SU-DHL-6 (cell line): Measurements from ENCODE around the gene SAT1.

Experiments used
- H2AFZ ChIP-seq: fragments of 200-600 bp; sonication (generic); 2 replicates; pipeline ENCODE4 v1.6.1; 2014; ENCODE audit warnings: low read depth, mild to moderate bottlenecking, moderate library complexity, mixed read lengths, antibody characterized with exemption, low read length; ENCODE audit not compliant: severe bottlenecking
- H3F3A ChIP-seq: fragments of 200-600 bp; shearing (Covaris generic); 2 replicates; pipeline ENCODE4 v1.6.0; 2016; ENCODE audit warnings: antibody characterized with exemption, mild to moderate bottlenecking; ENCODE audit not compliant: insufficient read depth
- H3K27ac ChIP-seq: fragments of 200-600 bp; sonication (generic); 2 replicates; pipeline ENCODE4 v1.5.1; 2016; ENCODE audit warnings: low read depth, mild to moderate bottlenecking, low read length, moderate library complexity, mixed read lengths
- H3K27me3 ChIP-seq: fragments of 200-600 bp; sonication (generic), shearing (Covaris generic); 2 replicates; pipeline ENCODE4 v1.6.0; 2014; ENCODE audit warnings: mild to moderate bottlenecking, low read length
- H3K36me3 ChIP-seq: fragments of 200-600 bp; sonication (generic); 2 replicates; pipeline ENCODE4 v1.6.1; 2014; ENCODE audit warnings: mild to moderate bottlenecking, low read length, mixed read lengths
- H3K4me2 ChIP-seq: fragments of 300-600, 200-600 bp; shearing (Covaris generic), sonication (generic); 2 replicates; pipeline ENCODE4 v1.6.0; 2014; ENCODE audit warnings: low read length, low read depth, mild to moderate bottlenecking; ENCODE audit not compliant: poor library complexity, severe bottlenecking
- H3K4me3 ChIP-seq: fragments of 200-600 bp; sonication (generic); 2 replicates; pipeline ENCODE4 v1.5.1; 2014; ENCODE audit warnings: antibody characterized with exemption, low read length, mild to moderate bottlenecking, mixed read lengths; ENCODE audit not compliant: insufficient read depth, poor library complexity, severe bottlenecking
- H3K79me2 ChIP-seq: fragments of 200-600 bp; sonication (generic); 2 replicates; pipeline ENCODE4 v1.6.1; 2014; ENCODE audit warnings: mild to moderate bottlenecking, low read length, moderate library complexity; ENCODE audit not compliant: insufficient read depth
- H3K9ac ChIP-seq: fragments of 200-600 bp; sonication (generic); 2 replicates; pipeline ENCODE4 v1.7.0; 2014; ENCODE audit warnings: mild to moderate bottlenecking, low read length
- H3K9me2 ChIP-seq: fragments of 200-600 bp; sonication (generic); replicated peaks from 2 replicates; pipeline ENCODE4 v1.6.1; 2014; ENCODE audit warnings: low read length; ENCODE audit not compliant: insufficient read depth
- H3K9me3 ChIP-seq: fragments of 200-600 bp; sonication (generic); 2 replicates; pipeline ENCODE4 v1.6.1; 2014; ENCODE audit warnings: low read length, mixed read lengths; ENCODE audit not compliant: insufficient read depth
- H4K20me1 ChIP-seq: fragments of 200-600 bp; sonication (generic); 2 replicates; pipeline ENCODE4 v1.6.1; 2014; ENCODE audit warnings: low read depth, mild to moderate bottlenecking, antibody characterized with exemption, low read length, moderate library complexity, mixed read lengths
- EZH2phosphoT487 ChIP-seq: fragments of 200-600 bp; sonication (generic), shearing (Covaris generic); conservative IDR thresholded peaks from 2 replicates; pipeline ENCODE4 v1.6.1; 2018; ENCODE audit warnings: mild to moderate bottlenecking, antibody characterized with exemption, low read length, moderate library complexity, mixed read lengths
- TF ChIP-seq, protein P1 (sequence below): fragments of 200-600 bp; sonication (generic); IDR thresholded peaks from one replicate; pipeline ENCODE4 v1.5.1; 2017; ENCODE audit warnings: antibody characterized with exemption, mild to moderate bottlenecking, low read length, moderate library complexity; ENCODE audit not compliant: insufficient read depth, poor library complexity, severe bottlenecking

SAT1 gene

DNA sequence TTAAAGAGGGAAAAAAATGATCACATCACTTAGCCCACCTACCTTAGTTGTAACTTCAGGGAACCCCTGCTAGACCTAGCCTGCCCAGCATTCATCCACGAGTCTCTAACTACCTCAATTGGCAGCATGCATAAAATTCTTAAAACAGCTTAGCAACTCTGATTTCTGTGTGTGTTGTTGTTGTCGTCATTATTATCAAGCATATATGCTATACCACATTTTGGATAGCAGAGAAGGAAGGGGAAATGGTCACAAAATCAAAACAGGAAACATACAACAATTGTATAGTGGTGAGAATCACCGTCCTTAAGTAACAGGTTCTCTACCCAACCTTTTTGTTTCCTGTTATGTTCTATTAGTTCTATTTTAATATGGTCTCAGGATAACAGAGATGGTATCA is 37.2 kb upstream of the SAT1 start:
- Histone ChIP-seq H3K9me2 (no peaks in the 10 kb centered on the region), H3K4me2 (no peak overlapping the region), H3F3A (0 out of 2 replicates have a peak, but pooled peaks cover 4% of the 10 kb centered on the region), H2AFZ (no peak overlapping the region), H3K79me2 (peaks cover 16% of the 10 kb centered on the region; the same call in 1 of the 2 replicates), H4K20me1 (no peaks in the 10 kb centered on the region), H3K4me3 (no peak overlapping the region), H3K9ac (no peak overlapping the region), H3K27ac (no peak overlapping the region), H3K9me3 (no peaks in the 10 kb centered on the region), H3K36me3 (no peaks in the 10 kb centered on the region), H3K27me3 (no peaks in the 10 kb centered on the region)
- no peak for TF ChIP-seq EZH2phosphoT487
- TF ChIP-seq, protein P1, sequence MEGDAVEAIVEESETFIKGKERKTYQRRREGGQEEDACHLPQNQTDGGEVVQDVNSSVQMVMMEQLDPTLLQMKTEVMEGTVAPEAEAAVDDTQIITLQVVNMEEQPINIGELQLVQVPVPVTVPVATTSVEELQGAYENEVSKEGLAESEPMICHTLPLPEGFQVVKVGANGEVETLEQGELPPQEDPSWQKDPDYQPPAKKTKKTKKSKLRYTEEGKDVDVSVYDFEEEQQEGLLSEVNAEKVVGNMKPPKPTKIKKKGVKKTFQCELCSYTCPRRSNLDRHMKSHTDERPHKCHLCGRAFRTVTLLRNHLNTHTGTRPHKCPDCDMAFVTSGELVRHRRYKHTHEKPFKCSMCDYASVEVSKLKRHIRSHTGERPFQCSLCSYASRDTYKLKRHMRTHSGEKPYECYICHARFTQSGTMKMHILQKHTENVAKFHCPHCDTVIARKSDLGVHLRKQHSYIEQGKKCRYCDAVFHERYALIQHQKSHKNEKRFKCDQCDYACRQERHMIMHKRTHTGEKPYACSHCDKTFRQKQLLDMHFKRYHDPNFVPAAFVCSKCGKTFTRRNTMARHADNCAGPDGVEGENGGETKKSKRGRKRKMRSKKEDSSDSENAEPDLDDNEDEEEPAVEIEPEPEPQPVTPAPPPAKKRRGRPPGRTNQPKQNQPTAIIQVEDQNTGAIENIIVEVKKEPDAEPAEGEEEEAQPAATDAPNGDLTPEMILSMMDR, result no peak

DNA sequence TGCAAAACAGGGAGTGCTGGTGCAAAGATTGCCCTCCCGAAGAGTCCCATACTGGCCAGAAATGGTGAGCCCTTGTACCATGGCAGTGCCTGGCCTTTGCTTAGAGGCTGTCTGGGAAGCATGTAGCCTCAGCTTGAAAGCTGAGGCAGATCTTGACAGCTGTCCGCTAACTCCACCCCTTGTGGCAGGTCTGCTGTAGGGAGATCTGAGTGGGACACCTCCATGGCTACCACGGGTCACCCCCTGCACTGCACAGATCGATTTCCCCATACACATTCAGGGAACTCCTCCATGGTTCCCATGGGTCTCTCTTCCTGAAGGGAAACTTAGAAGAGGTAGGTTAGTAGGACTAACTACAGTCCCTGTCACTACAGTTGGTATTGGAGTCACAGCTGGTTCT is 33.8 kb upstream of the SAT1 start:
- Histone ChIP-seq H4K20me1 (no peaks in the 10 kb centered on the region), H3K4me2 (no peak overlapping the region), H3K4me3 (no peak overlapping the region), H3K9ac (no peak overlapping the region), H3K36me3 (no peaks in the 10 kb centered on the region), H3F3A (0 out of 2 replicates have a peak, but pooled peaks cover under 1% of the 10 kb centered on the region), H3K27ac (no peak overlapping the region), H3K27me3 (no peaks in the 10 kb centered on the region), H3K9me2 (no peaks in the 10 kb centered on the region), H3K9me3 (no peaks in the 10 kb centered on the region), H2AFZ (no peak overlapping the region), H3K79me2 (no peaks in the 10 kb centered on the region)
- TF ChIP-seq, protein P1, result no peak
- no peak for TF ChIP-seq EZH2phosphoT487

DNA sequence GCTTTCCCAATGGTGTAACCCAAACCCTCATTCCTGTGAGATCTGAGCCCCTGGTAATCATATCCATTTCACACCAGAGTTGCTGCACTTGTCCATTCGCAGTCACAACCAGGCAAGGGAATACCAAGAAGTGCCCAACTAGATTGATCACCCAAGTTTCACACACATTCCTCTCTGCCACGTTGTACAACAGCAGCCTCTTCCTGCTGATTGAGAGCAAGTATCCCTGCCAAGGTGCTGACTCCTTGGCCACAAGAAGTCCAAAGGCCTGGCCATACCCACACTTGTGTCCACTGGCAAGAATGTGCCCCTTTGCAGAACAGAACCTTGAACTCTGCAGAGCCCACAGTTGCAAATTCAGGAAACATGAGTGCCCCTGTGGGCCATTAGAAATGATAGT is 33.4 kb upstream of the SAT1 start:
- Histone ChIP-seq H3K9ac (no peak overlapping the region), H2AFZ (no peak overlapping the region), H3K4me2 (no peak overlapping the region), H3K9me2 (no peaks in the 10 kb centered on the region), H3F3A (no peaks in the 10 kb centered on the region), H3K27me3 (no peaks in the 10 kb centered on the region), H3K9me3 (no peaks in the 10 kb centered on the region), H3K4me3 (no peak overlapping the region), H3K27ac (no peak overlapping the region), H4K20me1 (no peaks in the 10 kb centered on the region), H3K36me3 (no peaks in the 10 kb centered on the region), H3K79me2 (no peaks in the 10 kb centered on the region)
- no peak for TF ChIP-seq EZH2phosphoT487
- TF ChIP-seq, protein P1, result no peak
